ENCODE measurements around the gene ZDHHC24. TPM values are rescaled to one million over a fixed set of nuclear protein-coding genes. Genes with fewer than 3 reads are reported as not detected.
"Not testable (repeated sequence)": the region's sequence is repeated elsewhere in the genome, so short reads cannot be mapped to it uniquely, and the experiment has no call there.

ZDHHC24 gene
- total RNA-seq, 2 experiments from 2014 or later: 11.9 to 35.1 TPM

DNA sequence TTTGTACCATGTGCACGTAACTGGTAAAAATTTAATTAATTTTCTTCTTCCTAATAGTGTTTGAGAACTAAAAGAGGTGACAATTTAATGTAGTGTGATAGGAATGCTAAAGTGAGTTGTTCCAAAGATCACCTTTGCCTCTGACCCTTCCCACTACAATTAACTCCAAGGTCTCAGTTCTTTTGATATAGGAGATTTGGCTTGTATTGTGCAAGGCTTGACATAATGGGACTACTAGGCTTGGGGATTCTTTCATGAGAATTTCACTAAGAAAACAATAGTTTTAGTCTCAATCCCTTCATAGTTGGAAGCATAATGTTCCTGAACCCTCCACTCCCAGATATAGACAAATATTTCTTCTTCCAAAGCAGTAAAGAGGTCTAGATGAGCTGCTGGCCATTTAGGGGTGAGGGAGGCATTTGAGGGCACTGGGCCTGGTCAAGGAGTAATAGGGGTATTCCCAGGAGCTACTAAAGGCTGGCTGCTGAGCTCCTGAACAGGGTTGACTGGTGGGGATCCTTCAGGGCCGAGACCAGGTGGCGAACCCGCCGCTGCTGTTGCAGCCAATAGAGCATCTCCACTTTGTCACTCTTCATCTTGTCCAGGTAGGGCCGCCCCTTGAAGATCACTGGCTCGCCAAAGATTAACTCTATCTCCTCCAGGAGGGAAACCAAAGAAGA is 44.3 kb upstream of the ZDHHC24 start:
- H3K9me3 ChIP-seq (ENCODE audit: low read length): no peaks in the 10 kb centered on the region
- no peaks in the 10 kb centered on the region for H3K9me2 ChIP-seq (ENCODE audit: insufficient read depth, low read length)
- CTCF ChIA-PET (ENCODE audit: unreplicated experiment): no interaction called here
- H3K27ac ChIP-seq (ENCODE audit: low read depth, low read length, poor library complexity, severe bottlenecking): no peak overlapping the region
- DNase-seq (ENCODE audit: low spot score): no peak
- H3K4me3 ChIP-seq (ENCODE audit: low read depth, low read length, poor library complexity, severe bottlenecking): no peak overlapping the region
- H4K20me1 ChIP-seq (ENCODE audit: insufficient read depth, low read length): no peaks in the 10 kb centered on the region
- H2AFZ ChIP-seq (ENCODE audit: low read length): no peak overlapping the region
- POLR2A ChIA-PET: interaction anchor here (0.5 to 0.6 kb wide), 2 partner anchors 55 to 75 kb away, joined by 3 to 4 read pairs; no protein-coding TSS in a partner anchor
- no peak overlapping the region for H3K4me2 ChIP-seq (ENCODE audit: low read length)
- TF ChIP-seq, protein P1, sequence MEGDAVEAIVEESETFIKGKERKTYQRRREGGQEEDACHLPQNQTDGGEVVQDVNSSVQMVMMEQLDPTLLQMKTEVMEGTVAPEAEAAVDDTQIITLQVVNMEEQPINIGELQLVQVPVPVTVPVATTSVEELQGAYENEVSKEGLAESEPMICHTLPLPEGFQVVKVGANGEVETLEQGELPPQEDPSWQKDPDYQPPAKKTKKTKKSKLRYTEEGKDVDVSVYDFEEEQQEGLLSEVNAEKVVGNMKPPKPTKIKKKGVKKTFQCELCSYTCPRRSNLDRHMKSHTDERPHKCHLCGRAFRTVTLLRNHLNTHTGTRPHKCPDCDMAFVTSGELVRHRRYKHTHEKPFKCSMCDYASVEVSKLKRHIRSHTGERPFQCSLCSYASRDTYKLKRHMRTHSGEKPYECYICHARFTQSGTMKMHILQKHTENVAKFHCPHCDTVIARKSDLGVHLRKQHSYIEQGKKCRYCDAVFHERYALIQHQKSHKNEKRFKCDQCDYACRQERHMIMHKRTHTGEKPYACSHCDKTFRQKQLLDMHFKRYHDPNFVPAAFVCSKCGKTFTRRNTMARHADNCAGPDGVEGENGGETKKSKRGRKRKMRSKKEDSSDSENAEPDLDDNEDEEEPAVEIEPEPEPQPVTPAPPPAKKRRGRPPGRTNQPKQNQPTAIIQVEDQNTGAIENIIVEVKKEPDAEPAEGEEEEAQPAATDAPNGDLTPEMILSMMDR (conservative IDR thresholded peaks at IDR 0.05; ENCODE audit: low read length): no peak
- no peak for TF ChIP-seq EZH2phosphoT487 (IDR thresholded peaks at IDR 0.05; ENCODE audit: borderline replicate concordance, low read depth, low read length)
- intact Hi-C loops (cut with micrococcal nuclease; ENCODE audit: unreplicated experiment): loop anchor here (5.0 kb wide), 1 partner anchor 87 kb away; the partner anchor contains the start of gene RBM4B
- peaks cover 21% of the 10 kb centered on the region for H3K4me1 ChIP-seq (ENCODE audit: insufficient read depth, low read length, poor library complexity, severe bottlenecking)
- no TSS peak for BruUV-seq (replicated peaks)
- peaks cover 5% of the 10 kb centered on the region; the same call in 1 of the 2 replicates for H3K79me2 ChIP-seq (ENCODE audit: insufficient read depth, low read depth, low read length)
- no peaks in the 10 kb centered on the region for H3K36me3 ChIP-seq (ENCODE audit: insufficient read depth, low read length)

DNA sequence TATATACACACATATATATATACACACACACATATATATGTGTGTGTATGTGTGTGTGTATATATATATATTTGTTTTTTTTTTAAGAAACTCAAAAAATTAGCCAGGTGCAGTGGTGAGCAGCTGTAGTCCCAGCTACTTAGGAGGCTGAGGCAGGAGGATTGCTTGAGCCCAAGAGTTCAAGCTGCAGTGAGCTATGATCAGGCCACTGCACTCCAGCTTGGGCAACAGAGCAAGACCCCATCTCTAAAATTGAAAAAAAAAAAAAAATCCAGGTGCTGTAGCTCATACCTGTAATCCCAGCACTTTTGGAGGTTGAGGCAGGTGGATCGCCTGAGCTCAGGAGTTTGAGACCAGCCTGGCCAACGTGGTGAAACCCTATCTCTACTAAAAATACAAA is 43.5 kb upstream of the ZDHHC24 start:
- H3K4me1 ChIP-seq (ENCODE audit: insufficient read depth, low read length, poor library complexity, severe bottlenecking): peaks cover 13% of the 10 kb centered on the region
- H2AFZ ChIP-seq (ENCODE audit: low read length); H3K4me2 ChIP-seq (ENCODE audit: low read length); H4K20me1 ChIP-seq (ENCODE audit: insufficient read depth, low read length); H3K9me2 ChIP-seq (ENCODE audit: insufficient read depth, low read length); H3K4me3 ChIP-seq (ENCODE audit: low read depth, low read length, poor library complexity, severe bottlenecking); DNase-seq (ENCODE audit: low spot score); H3K27ac ChIP-seq (ENCODE audit: low read depth, low read length, poor library complexity, severe bottlenecking); H3K9me3 ChIP-seq (ENCODE audit: low read length); intact Hi-C loops (cut with micrococcal nuclease; ENCODE audit: unreplicated experiment); H3K36me3 ChIP-seq (ENCODE audit: insufficient read depth, low read length); H3K79me2 ChIP-seq (ENCODE audit: insufficient read depth, low read depth, low read length); BruUV-seq (replicated peaks): not testable (repeated sequence)
- ChIA-PET POLR2A (interaction anchor here (0.6 kb wide), 1 partner anchor 1202 kb away, joined by 3 read pairs; no protein-coding TSS in a partner anchor), CTCF (ENCODE audit: unreplicated experiment) (interaction anchor here (0.7 kb wide), 1 partner anchor 12 kb away, joined by 3 read pairs; no protein-coding TSS in a partner anchor)

DNA sequence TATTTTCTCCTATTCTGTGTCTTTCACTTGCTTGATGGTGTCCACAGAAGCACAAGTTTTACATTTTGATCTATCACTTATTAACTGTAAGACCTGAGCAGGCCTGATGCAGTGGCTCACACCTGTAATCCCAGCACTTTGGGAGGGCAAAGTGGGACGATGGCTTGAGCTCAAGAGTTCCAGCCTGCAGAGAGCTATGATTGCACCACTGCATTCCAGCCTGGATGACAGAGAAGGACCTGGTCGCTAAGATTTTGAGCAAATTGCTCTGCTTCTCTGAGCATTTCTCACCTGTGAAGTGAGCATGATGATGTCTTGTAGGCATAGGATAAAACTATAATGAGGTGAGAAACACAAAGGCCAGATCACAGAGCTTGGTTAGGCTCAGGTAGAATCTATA is 40.3 kb upstream of the ZDHHC24 start:
- Histone ChIP-seq H3K9me3 (ENCODE audit: low read length) (peaks cover 13% of the 10 kb centered on the region; the same call in 1 of the 2 replicates), H2AFZ (ENCODE audit: low read length) (no peak overlapping the region), H4K20me1 (ENCODE audit: insufficient read depth, low read length) (no peaks in the 10 kb centered on the region), H3K4me1 (ENCODE audit: insufficient read depth, low read length, poor library complexity, severe bottlenecking) (no peaks in the 10 kb centered on the region), H3K4me3 (ENCODE audit: low read depth, low read length, poor library complexity, severe bottlenecking) (no peak overlapping the region), H3K4me2 (ENCODE audit: low read length) (no peak overlapping the region), H3K79me2 (ENCODE audit: insufficient read depth, low read depth, low read length) (no peaks in the 10 kb centered on the region), H3K9me2 (ENCODE audit: insufficient read depth, low read length) (no peaks in the 10 kb centered on the region), H3K36me3 (ENCODE audit: insufficient read depth, low read length) (no peaks in the 10 kb centered on the region), H3K27ac (ENCODE audit: low read depth, low read length, poor library complexity, severe bottlenecking) (no peak overlapping the region)
- ChIA-PET CTCF (ENCODE audit: unreplicated experiment) (no interaction called here), POLR2A (no interaction called here)
- intact Hi-C loops (cut with micrococcal nuclease; ENCODE audit: unreplicated experiment): no loop called here
- BruUV-seq (replicated peaks): no TSS peak
- no peak for TF ChIP-seq EZH2phosphoT487 (IDR thresholded peaks at IDR 0.05; ENCODE audit: borderline replicate concordance, low read depth, low read length)
- TF ChIP-seq, protein P1 (conservative IDR thresholded peaks at IDR 0.05; ENCODE audit: low read length): no peak
- DNase-seq (ENCODE audit: low spot score): no peak

DNA sequence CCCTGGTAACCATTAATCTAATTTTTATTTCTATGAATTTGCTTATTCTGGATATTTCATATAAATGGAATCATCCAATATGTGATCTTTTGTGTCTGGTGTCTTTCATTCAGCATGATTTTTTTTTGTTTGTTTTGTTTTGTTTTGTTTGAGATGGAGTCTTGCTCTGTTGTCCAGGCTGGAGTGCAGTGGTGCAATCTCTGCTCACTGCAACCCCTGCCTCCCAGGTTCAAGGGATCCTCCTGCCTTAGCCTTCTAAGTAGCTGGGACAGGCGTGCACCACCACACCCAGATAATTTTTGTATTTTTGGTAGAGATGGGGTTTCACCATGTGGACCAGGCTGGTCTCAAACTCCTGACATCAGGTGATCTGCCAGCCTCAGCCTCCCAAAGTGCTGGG is 39.6 kb upstream of the ZDHHC24 start:
- H2AFZ ChIP-seq (ENCODE audit: low read length); POLR2A ChIA-PET; H4K20me1 ChIP-seq (ENCODE audit: insufficient read depth, low read length); H3K27ac ChIP-seq (ENCODE audit: low read depth, low read length, poor library complexity, severe bottlenecking); CTCF ChIA-PET (ENCODE audit: unreplicated experiment); BruUV-seq (replicated peaks); intact Hi-C loops (cut with micrococcal nuclease; ENCODE audit: unreplicated experiment); H3K9me2 ChIP-seq (ENCODE audit: insufficient read depth, low read length); H3K4me1 ChIP-seq (ENCODE audit: insufficient read depth, low read length, poor library complexity, severe bottlenecking); H3K79me2 ChIP-seq (ENCODE audit: insufficient read depth, low read depth, low read length); H3K4me2 ChIP-seq (ENCODE audit: low read length); DNase-seq (ENCODE audit: low spot score); H3K36me3 ChIP-seq (ENCODE audit: insufficient read depth, low read length); H3K4me3 ChIP-seq (ENCODE audit: low read depth, low read length, poor library complexity, severe bottlenecking): not testable (repeated sequence)
- peaks cover 13% of the 10 kb centered on the region; the same call in 1 of the 2 replicates for H3K9me3 ChIP-seq (ENCODE audit: low read length)

DNA sequence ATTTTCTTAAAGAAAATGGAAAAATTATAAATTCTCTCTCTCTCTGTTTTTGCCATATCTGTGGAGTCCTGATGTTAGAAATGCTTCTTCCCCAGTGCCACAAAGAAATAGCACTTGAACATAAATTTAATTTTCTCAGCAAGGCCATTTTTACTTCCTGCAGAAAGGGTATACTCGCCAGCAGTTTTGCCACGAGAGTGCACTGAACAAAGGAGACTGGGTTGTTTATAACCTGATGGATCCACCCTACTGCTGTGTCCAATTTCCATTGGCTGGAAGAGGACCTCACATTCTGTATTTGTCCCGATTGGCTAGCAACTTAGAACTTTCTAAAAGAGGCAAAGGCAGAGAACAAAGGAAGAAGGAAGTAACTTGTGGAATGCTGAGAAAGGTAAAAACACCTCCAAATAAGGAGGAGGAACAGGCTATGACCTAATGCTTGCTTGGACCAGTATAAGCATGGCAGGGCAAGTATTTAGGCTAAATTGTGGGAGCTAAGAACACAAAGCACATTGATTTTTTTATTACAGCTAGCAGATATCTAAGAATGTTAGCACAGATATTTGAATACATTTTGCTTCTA is 36.8 kb upstream of the ZDHHC24 start:
- intact Hi-C loops (cut with micrococcal nuclease; ENCODE audit: unreplicated experiment); H3K4me2 ChIP-seq (ENCODE audit: low read length); DNase-seq (ENCODE audit: low spot score); H3K9me2 ChIP-seq (ENCODE audit: insufficient read depth, low read length); H3K4me1 ChIP-seq (ENCODE audit: insufficient read depth, low read length, poor library complexity, severe bottlenecking); H3K4me3 ChIP-seq (ENCODE audit: low read depth, low read length, poor library complexity, severe bottlenecking); H3K27ac ChIP-seq (ENCODE audit: low read depth, low read length, poor library complexity, severe bottlenecking); H2AFZ ChIP-seq (ENCODE audit: low read length); BruUV-seq (replicated peaks); CTCF ChIA-PET (ENCODE audit: unreplicated experiment); H3K79me2 ChIP-seq (ENCODE audit: insufficient read depth, low read depth, low read length); POLR2A ChIA-PET; H4K20me1 ChIP-seq (ENCODE audit: insufficient read depth, low read length); H3K36me3 ChIP-seq (ENCODE audit: insufficient read depth, low read length): not testable (repeated sequence)
- peaks cover 13% of the 10 kb centered on the region; the same call in 1 of the 2 replicates for H3K9me3 ChIP-seq (ENCODE audit: low read length)

All from OCI-LY7 (cell line).